Adrenal gland (tissue), 12 donors: Measurements from ENCODE around the gene LRCH4. TPM values are rescaled to one million over a fixed set of nuclear protein-coding genes. Genes with fewer than 3 reads are reported as not detected.

Source experiments
- DNase-seq, 7 donors: peaks; one replicate each; pipeline ENCODE4 v3.0.0-alpha.2; 2019 to 2020
- H3K27ac ChIP-seq, 5 donors: fragments of 200-600 bp; sonication (generic) in 4 of 5; 1 replicate in 3 of 5; 2 replicates in 2 of 5; pipeline versions ENCODE4 v1.5.1 to v1.8.0; 2016 to 2020; ENCODE audit warnings: mild to moderate bottlenecking in 1 of 5
- H3K27me3 ChIP-seq: fragments of 200-600 bp; 2 replicates; pipeline ENCODE4 v1.8.0; 2021
- H3K36me3 ChIP-seq, 2 donors: fragments of 200-600 bp; replicated peaks in 1 of 2; 1 replicate in 1 of 2; 2 replicates in 1 of 2; pipeline versions ENCODE4 v1.5.1 to v1.8.0; 2018 to 2022
- H3K4me1 ChIP-seq, 2 donors: fragments of 200-600 bp; replicated peaks in 1 of 2; 1 replicate in 1 of 2; 2 replicates in 1 of 2; pipeline versions ENCODE4 v1.5.1 to v1.8.0; 2018 to 2021
- H3K4me3 ChIP-seq, 4 donors: fragments of 200-600 bp; sonication (generic) in 3 of 4; one replicate each; pipeline ENCODE4 v1.5.1; 2016 to 2018
- H3K9me3 ChIP-seq, 3 donors: fragments of 200-600 bp; sonication (generic) in 1 of 3; replicated peaks in 1 of 3; 1 replicate in 2 of 3; 2 replicates in 1 of 3; pipeline versions ENCODE4 v1.5.1 to v1.8.0; 2016 to 2021
- POLR2A ChIP-seq, 2 donors: fragments of 450-650 bp; IDR thresholded peaks; one replicate each; pipeline ENCODE4 v1.6.1; 2017; ENCODE audit warnings: antibody characterized with exemption in 2 of 2, mild to moderate bottlenecking in 2 of 2, moderate library complexity in 1 of 2
- WGBS, 4 donors: extraction: QIAGEN DNeasy Blood & Tissue Kit in 2 of 4; methylation state at CpG; one replicate each; pipeline versions ENCODE4 v1.1.5 to v1.1.7; 2013 to 2017; 5-methylcytosine and 5-hydroxymethylcytosine counted together
- intact Hi-C, 2 donors: fragments of 100-400 bp; cut with DNase I; formaldehyde crosslinking; loops; one replicate each; pipeline versions ENCODE4 v1.14.1 to v1.15.0; 2022 to 2023
- polyA plus RNA-seq, 3 donors: library from polyadenylated mRNA; stranded (reverse); fragments of 200-250 nt in 2 of 3; fragments of 350-450 nt in 1 of 3; fragmentation: Illumina TruSeq in 1 of 3; extraction: RNeasy Lipid Tissue Mini Kit (QIAGEN cat#74804) in 1 of 3; gene quantifications; one replicate each; pipeline ENCODE4 v1.2.3, GENCODE V29; 2013 to 2014
- total RNA-seq, 9 donors: library from RNA; depleted of rRNA in 4 of 9; stranded (reverse); fragments of >200 nt in 4 of 9; fragments of 120-200 nt in 1 of 9; fragmentation: NEBNext Ultra II Directional in 1 of 9; extraction: Animal tissue kit (Norgen Biotek cat#: 25700) in 1 of 9; gene quantifications; one replicate each; pipeline versions ENCODE4 v1.1.0 to v1.2.4, GENCODE V29; 2013 to 2023
- TF ChIP-seq, protein P1 (sequence below), 6 experiments: fragments of 450-650 bp in 4 of 6; fragments of 200-600 bp in 2 of 6; sonication (generic) in 1 of 6; IDR thresholded peaks; 1 replicate in 5 of 6; 2 replicates in 1 of 6; pipeline versions ENCODE4 v1.5.1 to v1.8.0; 2016 to 2021; ENCODE audit warnings: antibody characterized with exemption in 6 of 6, mild to moderate bottlenecking in 2 of 6, moderate library complexity in 1 of 6
- donor health status: healthy with polysubstance abuse.
- donor health status: Bipolar disorder and iron deficiency.
- donor health status: DM: yes; HTN: yes; CAD: no.
- donor health status: DM: no; HTN: no; CAD: no.
- donor health status: DM: no; HTN: no; CAD: no.
- donor health status: DM: yes; HTN: yes; CAD: no.

Gene LRCH4
- total and polyA plus RNA-seq, 12 donors, result 10.4 to 235 (median 59.8) TPM

DNA sequence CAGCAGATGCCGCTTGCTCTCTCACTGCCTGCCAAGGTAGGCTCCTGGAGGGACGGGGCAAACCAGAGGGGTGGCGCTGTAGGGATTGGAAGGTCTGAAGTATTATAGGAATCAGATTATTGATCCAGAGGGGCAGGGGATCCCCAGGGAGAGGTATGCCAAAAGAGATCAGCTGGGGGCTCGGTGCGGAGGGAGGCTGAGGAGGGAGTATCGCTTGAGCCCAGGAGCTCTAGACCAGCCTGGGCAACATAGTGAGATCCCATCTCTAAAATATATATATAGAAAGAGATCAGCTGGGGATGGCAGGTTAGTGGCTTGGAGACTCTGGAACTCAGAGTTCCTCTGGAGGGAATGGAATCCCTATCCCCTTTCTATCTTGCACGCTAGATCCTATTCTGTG lies 9.3 kb upstream of the LRCH4 start:
- no peak for DNase-seq
- no peak overlapping the region for H3K27ac ChIP-seq
- no peak overlapping the region for H3K4me3 ChIP-seq
- intact Hi-C loops, result loop anchor here in 1 of 2 donors (10.0 kb wide), 1 partner anchor 60 kb away; the partner anchor contains the start of gene AGFG2
- H3K4me1 ChIP-seq, result no peaks in the 10 kb centered on the region
- WGBS, 4 donors, result 93 to 99% (median 97%) methylated on average over 7 of the region's 7 CpGs
- TF ChIP-seq, protein P1, sequence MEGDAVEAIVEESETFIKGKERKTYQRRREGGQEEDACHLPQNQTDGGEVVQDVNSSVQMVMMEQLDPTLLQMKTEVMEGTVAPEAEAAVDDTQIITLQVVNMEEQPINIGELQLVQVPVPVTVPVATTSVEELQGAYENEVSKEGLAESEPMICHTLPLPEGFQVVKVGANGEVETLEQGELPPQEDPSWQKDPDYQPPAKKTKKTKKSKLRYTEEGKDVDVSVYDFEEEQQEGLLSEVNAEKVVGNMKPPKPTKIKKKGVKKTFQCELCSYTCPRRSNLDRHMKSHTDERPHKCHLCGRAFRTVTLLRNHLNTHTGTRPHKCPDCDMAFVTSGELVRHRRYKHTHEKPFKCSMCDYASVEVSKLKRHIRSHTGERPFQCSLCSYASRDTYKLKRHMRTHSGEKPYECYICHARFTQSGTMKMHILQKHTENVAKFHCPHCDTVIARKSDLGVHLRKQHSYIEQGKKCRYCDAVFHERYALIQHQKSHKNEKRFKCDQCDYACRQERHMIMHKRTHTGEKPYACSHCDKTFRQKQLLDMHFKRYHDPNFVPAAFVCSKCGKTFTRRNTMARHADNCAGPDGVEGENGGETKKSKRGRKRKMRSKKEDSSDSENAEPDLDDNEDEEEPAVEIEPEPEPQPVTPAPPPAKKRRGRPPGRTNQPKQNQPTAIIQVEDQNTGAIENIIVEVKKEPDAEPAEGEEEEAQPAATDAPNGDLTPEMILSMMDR (IDR thresholded peaks at IDR 0.05), result no peak
- no peak for TF ChIP-seq POLR2A (IDR thresholded peaks at IDR 0.05)
- no peaks in the 10 kb centered on the region for H3K9me3 ChIP-seq
- no peaks in the 10 kb centered on the region for H3K27me3 ChIP-seq
- H3K36me3 ChIP-seq, result no peaks in the 10 kb centered on the region

- Histone ChIP-seq H3K4me1 (no peaks in the 10 kb centered on the region), H3K4me3 (no peak overlapping the region), H3K9me3 (no peaks in the 10 kb centered on the region), H3K27me3 (no peaks in the 10 kb centered on the region), H3K36me3 (no peaks in the 10 kb centered on the region), H3K27ac (no peak overlapping the region)
- intact Hi-C loops, result loop anchor here in 1 of 2 donors (10.0 kb wide), 1 partner anchor 57 kb away; the partner anchor contains the start of gene AGFG2
- TF ChIP-seq, protein P1 (IDR thresholded peaks at IDR 0.05), result no peak
- no peak for TF ChIP-seq POLR2A (IDR thresholded peaks at IDR 0.05)
- 85 to 93% (median 89%) methylated on average over 16 to 17 of the region's 17 CpGs for WGBS, 4 donors
- no peak for DNase-seq
Measured at GRCh38 chr7:100591596-100591995, 5.7 kb upstream of the LRCH4 start.

- no peaks in the 10 kb centered on the region for H3K9me3 ChIP-seq
- intact Hi-C loops, result loop anchor here in 1 of 2 donors (10.0 kb wide), 1 partner anchor 55 kb away; the partner anchor contains the start of gene AGFG2
- TF ChIP-seq, protein P1 (IDR thresholded peaks at IDR 0.05), result no peak
- TF ChIP-seq POLR2A (IDR thresholded peaks at IDR 0.05), result no peak
- no peaks in the 10 kb centered on the region for H3K27me3 ChIP-seq
- peak overlapping the region in 1 of 5 donors; percentile 59 for H3K27ac ChIP-seq
- peak overlapping the region in 1 of 4 donors; percentile 5 for H3K4me3 ChIP-seq
- no peaks in the 10 kb centered on the region for H3K4me1 ChIP-seq
- 42 to 61% (median 48%) methylated on average over 16 to 20 of the region's 20 CpGs for WGBS, 4 donors
- peak in 1 of 7 donors; percentile 10 for DNase-seq
- no peaks in the 10 kb centered on the region for H3K36me3 ChIP-seq
Measured at GRCh38 chr7:100590077-100590737, 4.3 kb upstream of the LRCH4 start.

- Histone ChIP-seq H3K36me3 (no peaks in the 10 kb centered on the region), H3K4me3 (no peak overlapping the region), H3K27ac (peak overlapping the region in 1 of 5 donors; percentile 59), H3K27me3 (no peaks in the 10 kb centered on the region), H3K4me1 (peaks cover under 1 to 7% of the 10 kb centered on the region in 2 donors), H3K9me3 (no peaks in the 10 kb centered on the region)
- intact Hi-C loops, result no loop called here
- DNase-seq, result no peak
- TF ChIP-seq POLR2A (IDR thresholded peaks at IDR 0.05), result no peak
- TF ChIP-seq, protein P1 (IDR thresholded peaks at IDR 0.05), result no peak
- WGBS, 4 donors, result 46 to 52% (median 49%) methylated on average over 7 of the region's 7 CpGs
Measured at GRCh38 chr7:100589341-100589947, 3.5 kb upstream of the LRCH4 start.
